Measurements from ENCODE around the gene POLA1.

Gene POLA1

DNA sequence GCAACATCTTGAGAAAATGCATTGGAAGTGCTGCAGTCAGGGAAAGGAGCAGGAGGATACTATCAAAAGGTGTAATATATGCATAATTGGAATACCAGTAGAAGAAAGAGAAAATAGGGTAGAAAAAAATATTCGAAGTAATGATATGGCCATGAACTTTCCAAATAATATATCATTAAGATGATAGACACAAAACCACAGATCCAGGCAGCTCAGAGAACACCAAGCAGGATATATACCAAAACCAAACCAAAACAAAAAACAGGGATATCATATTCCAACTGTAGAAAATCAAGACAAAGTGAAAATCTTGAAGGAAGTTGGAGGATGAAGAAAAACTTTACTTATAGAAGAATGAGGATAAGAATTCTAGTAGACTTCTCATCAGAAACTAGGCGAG, 9.7 kb upstream of the POLA1 start:
- TF ChIP-seq CTCF (conservative IDR thresholded peaks at IDR 0.05; ENCODE audit: control insufficient read depth, insufficient read depth, low read depth, low read length) = no peak
- DNase-seq (ENCODE audit: low read depth) = no peak
- no peak overlapping the region for H3K4me3 ChIP-seq (ENCODE audit: control insufficient read depth, low read depth, low read length)

DNA sequence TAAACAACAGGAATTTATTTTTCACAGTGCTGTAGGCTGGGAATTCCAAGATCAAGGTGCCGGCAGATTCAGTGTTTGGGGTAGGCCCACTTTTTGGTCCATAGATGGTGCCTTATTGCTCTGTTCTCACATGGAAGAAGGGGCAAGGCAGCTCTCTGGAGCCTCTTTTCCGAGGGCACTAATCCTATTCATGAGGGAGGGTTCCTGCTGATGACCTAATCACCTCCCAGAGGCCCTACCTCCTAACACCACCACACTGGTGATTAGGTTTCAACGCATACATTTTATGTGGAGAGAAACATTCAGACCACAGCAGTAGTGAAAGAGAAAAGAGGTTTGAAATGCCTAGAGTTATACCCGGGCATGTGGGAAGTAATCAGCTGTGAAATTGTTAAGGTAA, 1.4 kb upstream of the POLA1 start:
- no peak for TF ChIP-seq CTCF (conservative IDR thresholded peaks at IDR 0.05; ENCODE audit: control insufficient read depth, insufficient read depth, low read depth, low read length)
- H3K4me3 ChIP-seq (ENCODE audit: control insufficient read depth, low read depth, low read length) = no peak overlapping the region
- DNase-seq (ENCODE audit: low read depth) = no peak

GRCh38 chrX:24694825-24695224, 1.1 kb downstream of the POLA1 start:
- TF ChIP-seq CTCF (conservative IDR thresholded peaks at IDR 0.05; ENCODE audit: control insufficient read depth, insufficient read depth, low read depth, low read length) = no peak
- DNase-seq (ENCODE audit: low read depth) = peak; percentile 25
- H3K4me3 ChIP-seq (ENCODE audit: control insufficient read depth, low read depth, low read length) = peak overlapping the region; percentile 69

DNA sequence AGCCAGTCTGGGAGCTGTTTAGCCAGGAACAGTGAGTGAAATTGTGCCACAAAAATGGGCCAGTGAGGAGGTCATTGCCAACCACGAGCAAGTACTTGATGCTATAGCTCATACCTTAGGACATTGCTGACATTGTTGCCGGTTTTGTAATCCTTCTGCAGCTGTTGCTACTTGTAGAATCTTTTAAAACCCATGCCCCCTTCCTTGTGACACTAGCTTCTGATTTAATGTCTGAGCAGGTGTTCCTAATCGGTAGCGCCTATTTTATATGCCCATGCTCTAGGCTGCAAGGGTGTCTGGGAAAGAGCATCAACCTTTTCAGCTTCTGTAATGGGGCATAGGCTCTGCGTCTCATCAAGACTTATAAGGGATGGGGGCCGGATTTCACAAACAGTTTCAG, 2.6 kb downstream of the POLA1 start:
- TF ChIP-seq CTCF (conservative IDR thresholded peaks at IDR 0.05; ENCODE audit: control insufficient read depth, insufficient read depth, low read depth, low read length) = no peak
- no peak overlapping the region for H3K4me3 ChIP-seq (ENCODE audit: control insufficient read depth, low read depth, low read length)
- DNase-seq (ENCODE audit: low read depth) = no peak

GRCh38 chrX:24702362-24703184, 8.9 kb downstream of the POLA1 start:
- DNase-seq (ENCODE audit: low read depth) = no peak
- no peak overlapping the region for H3K4me3 ChIP-seq (ENCODE audit: control insufficient read depth, low read depth, low read length)
- no peak for TF ChIP-seq CTCF (conservative IDR thresholded peaks at IDR 0.05; ENCODE audit: control insufficient read depth, insufficient read depth, low read depth, low read length)

DNA sequence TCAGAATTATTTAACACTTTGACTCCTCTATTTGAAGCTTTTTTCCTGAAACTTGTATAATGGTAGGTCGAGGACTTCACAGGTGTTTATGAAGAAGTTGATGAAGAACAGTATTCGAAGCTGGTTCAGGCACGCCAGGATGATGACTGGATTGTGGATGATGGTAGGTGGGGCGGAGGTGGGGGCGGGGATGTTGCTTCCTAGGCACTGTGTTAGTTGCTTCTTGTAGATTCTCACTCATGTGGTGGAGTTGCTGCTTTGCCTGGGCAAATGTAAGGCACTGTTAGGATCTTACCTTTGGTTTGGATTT, 9.4 kb downstream of the POLA1 start:
- no peak for TF ChIP-seq CTCF (conservative IDR thresholded peaks at IDR 0.05; ENCODE audit: control insufficient read depth, insufficient read depth, low read depth, low read length)
- DNase-seq (ENCODE audit: low read depth) = no peak

GRCh38 chrX:24718771-24719170, 25.1 kb downstream of the POLA1 start:
- no peak overlapping the region for H3K4me3 ChIP-seq (ENCODE audit: control insufficient read depth, low read depth, low read length)
- no peak for TF ChIP-seq CTCF (conservative IDR thresholded peaks at IDR 0.05; ENCODE audit: control insufficient read depth, insufficient read depth, low read depth, low read length)
- DNase-seq (ENCODE audit: low read depth) = no peak

More for the DNA sequence above, 9.4 kb downstream of the POLA1 start:
- no peak overlapping the region for H3K4me3 ChIP-seq (ENCODE audit: control insufficient read depth, low read depth, low read length)
